MCF 10A (cell line): ENCODE measurements around the gene UBE2E3. TPM values are rescaled to one million over a fixed set of nuclear protein-coding genes. Genes with fewer than 3 reads are reported as not detected.

Source experiments
- BruUV-seq: library from RNA; stranded (reverse); fragments of 400-500 nt; replicated peaks from 2 replicates; lab custom pipeline; 2021; lab: Mats Ljungman, UMichigan
- CTCF ChIA-PET: fragments of 300-600 bp; sonication (Branson Sonifier 250); formaldehyde crosslinking; extraction: SDS; loops from one replicate; lab custom pipeline; 2021; ENCODE audit warnings: antibody characterized with exemption, inconsistent platforms; lab: Yijun Ruan, JAX
- POLR2A ChIA-PET: fragments of 300-600, 350-650 bp; sonication (Branson Sonifier 250); formaldehyde crosslinking; extraction: SDS; loops from one replicate; lab custom pipeline; 2020; ENCODE audit warnings: antibody characterized with exemption, inconsistent platforms; lab: Yijun Ruan, JAX
- DNase-seq: peaks from one replicate; pipeline ENCODE4 v3.0.0-alpha.2; 2018; ENCODE audit not compliant: unreplicated experiment
- H3K27ac Mint-ChIP-seq: one replicate; pipeline ENCODE4 v1.8.0; 2022; ENCODE audit warnings: mild to moderate bottlenecking, low read depth, mixed read lengths; ENCODE audit not compliant: unreplicated experiment
- H3K27me3 Mint-ChIP-seq: one replicate; pipeline ENCODE4 v1.8.0; 2022; ENCODE audit warnings: mixed read lengths; ENCODE audit not compliant: insufficient read depth, unreplicated experiment
- H3K36me3 Mint-ChIP-seq: one replicate; pipeline ENCODE4 v1.8.0; 2022; ENCODE audit warnings: mild to moderate bottlenecking, moderate library complexity, mixed read lengths; ENCODE audit not compliant: insufficient read depth, unreplicated experiment
- H3K4me1 Mint-ChIP-seq: one replicate; pipeline ENCODE4 v1.8.0; 2022; ENCODE audit warnings: mixed read lengths; ENCODE audit not compliant: insufficient read depth, unreplicated experiment
- H3K4me3 Mint-ChIP-seq: one replicate; pipeline ENCODE4 v1.8.0; 2022; ENCODE audit warnings: mild to moderate bottlenecking, moderate library complexity, mixed read lengths; ENCODE audit not compliant: unreplicated experiment
- H3K9me3 Mint-ChIP-seq: one replicate; pipeline ENCODE4 v1.8.0; 2022; ENCODE audit warnings: mixed read lengths; ENCODE audit not compliant: unreplicated experiment
- CTCF ChIP-seq: fragments of 200-600 bp; IDR thresholded peaks from one replicate; pipeline ENCODE4 v1.8.0; 2022; ENCODE audit warnings: antibody characterized with exemption, mild to moderate bottlenecking; ENCODE audit not compliant: unreplicated experiment
- intact Hi-C: fragments of 100-400 bp; cut with micrococcal nuclease; formaldehyde crosslinking; loops from 2 replicates; pipeline ENCODE4 v1.14.1; 2022
- total RNA-seq: library from RNA; stranded (reverse); gene quantifications from 2 replicates; pipeline ENCODE4 v1.2.3, GENCODE V29; 2022

Gene UBE2E3
- total RNA-seq, 1 experiment from 2014 or later: 69.3 TPM

GRCh38 chr2:181025004-181025403 lies 44.6 kb downstream of the UBE2E3 start:
- Mint-ChIP-seq H3K4me1 (peaks cover 16% of the 10 kb centered on the region), H3K36me3 (no peaks in the 10 kb centered on the region), H3K27me3 (no peaks in the 10 kb centered on the region), H3K27ac (no peak overlapping the region), H3K9me3 (no peaks in the 10 kb centered on the region), H3K4me3 (no peak overlapping the region)
- intact Hi-C loops: no loop called here
- no TSS peak for BruUV-seq
- no peak for TF ChIP-seq CTCF
- POLR2A ChIA-PET: interaction anchor here (1.6 kb wide), 1 partner anchor 9 kb away, joined by 3 read pairs; no protein-coding TSS in a partner anchor
- peak; percentile 12 for DNase-seq
- CTCF ChIA-PET: interaction anchor here (0.6 to 0.7 kb wide), 2 partner anchors 13 to 441 kb away, joined by 3 read pairs; no protein-coding TSS in a partner anchor

GRCh38 chr2:181036445-181036844 lies 56.0 kb downstream of the UBE2E3 start:
- H3K4me1 Mint-ChIP-seq: peaks cover 6% of the 10 kb centered on the region
- no peak overlapping the region for H3K4me3 Mint-ChIP-seq
- DNase-seq: no peak
- H3K9me3 Mint-ChIP-seq: no peaks in the 10 kb centered on the region
- CTCF ChIA-PET: interaction anchor here (1.2 to 1.7 kb wide), 2 partner anchors 17 to 52 kb away, joined by 4 to 5 read pairs; no protein-coding TSS in a partner anchor
- H3K27ac Mint-ChIP-seq: peak overlapping the region; percentile 49
- POLR2A ChIA-PET: interaction anchor here (0.8 to 1.9 kb wide), 6 partner anchors 12 to 57 kb away, joined by 3 to 8 read pairs (median 4); partner anchors contain the start of gene UBE2E3
- no TSS peak for BruUV-seq
- no peak for TF ChIP-seq CTCF
- intact Hi-C loops: no loop called here
- no peaks in the 10 kb centered on the region for H3K27me3 Mint-ChIP-seq
- no peaks in the 10 kb centered on the region for H3K36me3 Mint-ChIP-seq

- ChIA-PET POLR2A (interaction anchor here (0.8 to 1.9 kb wide), 7 partner anchors 11 to 58 kb away, joined by 3 to 8 read pairs (median 4); partner anchors contain the start of gene UBE2E3), CTCF (interaction anchor here (0.7 to 1.7 kb wide), 5 partner anchors 12 to 53 kb away, joined by 3 to 5 read pairs (median 4); no protein-coding TSS in a partner anchor)
- H3K27me3 Mint-ChIP-seq: no peaks in the 10 kb centered on the region
- BruUV-seq: no TSS peak
- intact Hi-C loops: no loop called here
- peaks cover 6% of the 10 kb centered on the region for H3K4me1 Mint-ChIP-seq
- no peaks in the 10 kb centered on the region for H3K9me3 Mint-ChIP-seq
- no peak overlapping the region for H3K4me3 Mint-ChIP-seq
- peak overlapping the region; percentile 49 for H3K27ac Mint-ChIP-seq
- no peak for TF ChIP-seq CTCF
- DNase-seq: peak; percentile 67
- H3K36me3 Mint-ChIP-seq: no peaks in the 10 kb centered on the region
Observed at GRCh38 chr2:181036848-181037603, 56.6 kb downstream of the UBE2E3 start.

GRCh38 chr2:181037922-181038321 lies 57.5 kb downstream of the UBE2E3 start:
- ChIA-PET CTCF (interaction anchor here (0.7 to 1.7 kb wide), 3 partner anchors 13 to 18 kb away, joined by 3 to 5 read pairs (median 4); no protein-coding TSS in a partner anchor), POLR2A (interaction anchor here (1.5 to 1.9 kb wide), 2 partner anchors 19 to 57 kb away, joined by 7 to 8 read pairs; partner anchors contain the start of gene UBE2E3)
- no TSS peak for BruUV-seq
- Mint-ChIP-seq H3K27ac (no peak overlapping the region), H3K27me3 (no peaks in the 10 kb centered on the region), H3K36me3 (no peaks in the 10 kb centered on the region), H3K4me1 (peaks cover 6% of the 10 kb centered on the region), H3K4me3 (no peak overlapping the region), H3K9me3 (no peaks in the 10 kb centered on the region)
- intact Hi-C loops: no loop called here
- peak; percentile 30 for DNase-seq
- TF ChIP-seq CTCF: no peak
